GM10847 (cell line): ENCODE results near the gene RAB20.

Experiments used
- POLR2A ChIP-seq: IDR thresholded peaks from 2 replicates; pipeline ENCODE4 v1.6.1; 2011; ENCODE audit not compliant: insufficient read length; ENCODE audit errors: extremely low read depth

Gene RAB20

GRCh38 chr13:110518226-110518525 is 43.3 kb downstream of the RAB20 start:
- TF ChIP-seq POLR2A, result no peak

- TF ChIP-seq POLR2A, result no peak
Measured at GRCh38 chr13:110517505-110518225, 43.9 kb downstream of the RAB20 start.

- TF ChIP-seq POLR2A, result no peak
Measured at GRCh38 chr13:110516500-110516899, 45.0 kb downstream of the RAB20 start.

GRCh38 chr13:110512198-110512740 is 49.3 kb downstream of the RAB20 start:
- no peak for TF ChIP-seq POLR2A

- no peak for TF ChIP-seq POLR2A
Measured at GRCh38 chr13:110511509-110512181, 49.9 kb downstream of the RAB20 start.

- TF ChIP-seq POLR2A, result no peak
Measured at GRCh38 chr13:110509971-110510786, 51.3 kb downstream of the RAB20 start.

GRCh38 chr13:110509478-110509926 is 52.0 kb downstream of the RAB20 start:
- no peak for TF ChIP-seq POLR2A

- no peak for TF ChIP-seq POLR2A
Measured at GRCh38 chr13:110507678-110508381, 53.7 kb downstream of the RAB20 start.

- TF ChIP-seq POLR2A, result no peak
Measured at GRCh38 chr13:110506859-110507566, 54.5 kb downstream of the RAB20 start.

- TF ChIP-seq POLR2A, result no peak
Measured at GRCh38 chr13:110506396-110506795, 55.1 kb downstream of the RAB20 start.

GRCh38 chr13:110505594-110505993 is 55.9 kb downstream of the RAB20 start:
- no peak for TF ChIP-seq POLR2A

- no peak for TF ChIP-seq POLR2A
Measured at GRCh38 chr13:110503979-110504499, 57.5 kb downstream of the RAB20 start.

GRCh38 chr13:110503037-110503901 is 58.3 kb downstream of the RAB20 start:
- no peak for TF ChIP-seq POLR2A
